GM18511 (cell line): Measurements from ENCODE around the gene TLE1.

Source experiments
- ATAC-seq: cut with Tn5 transposase; IDR thresholded peaks from one replicate; pipeline ENCODE4 v1.9.1; 2021; ENCODE audit warnings: mild to moderate bottlenecking, moderate library complexity; ENCODE audit not compliant: unreplicated experiment

The TLE1 gene

GRCh38 chr9:81579381-81579780 is 110.0 kb downstream of the TLE1 start:
- ATAC-seq, result no peak

GRCh38 chr9:81578606-81579005 is 110.7 kb downstream of the TLE1 start:
- no peak for ATAC-seq

GRCh38 chr9:81575956-81576355 is 113.4 kb downstream of the TLE1 start:
- ATAC-seq, result no peak

- no peak for ATAC-seq
Measured at GRCh38 chr9:81574405-81574804, 114.9 kb downstream of the TLE1 start.

GRCh38 chr9:81573415-81574321 is 115.7 kb downstream of the TLE1 start:
- ATAC-seq, result no peak

GRCh38 chr9:81570083-81570482 is 119.3 kb downstream of the TLE1 start:
- ATAC-seq, result no peak

- ATAC-seq, result no peak
Measured at GRCh38 chr9:81566074-81566698, 123.2 kb downstream of the TLE1 start.

- ATAC-seq, result no peak
Measured at GRCh38 chr9:81565609-81566008, 123.7 kb downstream of the TLE1 start.

- no peak for ATAC-seq
Measured at GRCh38 chr9:81565144-81565543, 124.2 kb downstream of the TLE1 start.

GRCh38 chr9:81564632-81565031 is 124.7 kb downstream of the TLE1 start:
- no peak for ATAC-seq

- ATAC-seq, result no peak
Measured at GRCh38 chr9:81563739-81564138, 125.6 kb downstream of the TLE1 start.

- no peak for ATAC-seq
Measured at GRCh38 chr9:81563020-81563407, 126.3 kb downstream of the TLE1 start.

GRCh38 chr9:81562231-81563019 is 126.9 kb downstream of the TLE1 start:
- ATAC-seq, result no peak

GRCh38 chr9:81560851-81561732 is 128.3 kb downstream of the TLE1 start:
- peak; percentile 74 for ATAC-seq

GRCh38 chr9:81559709-81560108 is 129.6 kb downstream of the TLE1 start:
- ATAC-seq, result no peak

GRCh38 chr9:81559197-81559596 is 130.2 kb downstream of the TLE1 start:
- no peak for ATAC-seq

GRCh38 chr9:81558091-81558830 is 131.1 kb downstream of the TLE1 start:
- no peak for ATAC-seq

- no peak for ATAC-seq
Measured at GRCh38 chr9:81557452-81558090, 131.8 kb downstream of the TLE1 start.

- ATAC-seq, result no peak
Measured at GRCh38 chr9:81556923-81557322, 132.4 kb downstream of the TLE1 start.
